ENCODE data around the gene HGD. TPM values are rescaled to one million over a fixed set of nuclear protein-coding genes. Genes with fewer than 3 reads are reported as not detected.

The HGD gene
- polyA plus RNA-seq, 1 of the 3 experiments (the other 2 are of a cell fraction): not detected

GRCh38 chr3:120641696-120642246 lies 40.3 kb downstream of the HGD start:
- ChIA-PET POLR2A (no interaction called here), CTCF (interaction anchor here (1.2 to 1.5 kb wide), 3 partner anchors 10 to 74 kb away, joined by 3 to 5 read pairs (median 4); no protein-coding TSS in a partner anchor)
- H3K9ac ChIP-seq: no peak overlapping the region

GRCh38 chr3:120640231-120640630 lies 41.8 kb downstream of the HGD start:
- 13% methylated on average over 1 of the region's 1 CpG for WGBS (ENCODE audit: low lambda C conversion rate)
- H3K9ac ChIP-seq: no peak overlapping the region
- no peaks in the 10 kb centered on the region for H3K9me3 ChIP-seq
- no peak for DNase-seq
- no peak overlapping the region for H2AFZ ChIP-seq (ENCODE audit: low read depth)
- H4K20me1 ChIP-seq (ENCODE audit: insufficient read depth): no peaks in the 10 kb centered on the region
- no peaks in the 10 kb centered on the region for H3K79me2 ChIP-seq (ENCODE audit: insufficient read depth)
- no peak overlapping the region for H3K4me3 ChIP-seq (ENCODE audit: low read depth in 2 of 2, low read length in 1 of 2)
- no peak overlapping the region for H3K27ac ChIP-seq (ENCODE audit: low read depth in 2 of 2, low read length in 1 of 2)
- no peaks in the 10 kb centered on the region for H3F3A ChIP-seq (replicated peaks; ENCODE audit: insufficient read depth)
- POLR2A ChIA-PET: no interaction called here
- no peak for TF ChIP-seq EP300 (IDR thresholded peaks at IDR 0.05; ENCODE audit: borderline replicate concordance in 1 of 2, low read depth in 1 of 2, low read length in 1 of 2)
- TF ChIP-seq MEF2A (IDR thresholded peaks at IDR 0.05; ENCODE audit: borderline replicate concordance, low read depth): no peak
- no peak for TF ChIP-seq JUND (IDR thresholded peaks at IDR 0.05)
- no peak for TF ChIP-seq REST (IDR thresholded peaks at IDR 0.05; ENCODE audit: low read depth, low read length)
- no peak for TF ChIP-seq RCOR1 (IDR thresholded peaks at IDR 0.05; ENCODE audit: low read length)
- no peak for TF ChIP-seq MXI1 (IDR thresholded peaks at IDR 0.05; ENCODE audit: low read depth, low read length)
- TF ChIP-seq GATA2 (CRISPR knock-in tag; IDR thresholded peaks at IDR 0.05): no peak
- TF ChIP-seq IRF3 (IDR thresholded peaks at IDR 0.05; ENCODE audit: low read depth, low read length): no peak
- no peak for TF ChIP-seq ZBTB33 (IDR thresholded peaks at IDR 0.05; ENCODE audit: borderline replicate concordance, low read depth)
- TF ChIP-seq MAX (IDR thresholded peaks at IDR 0.05; ENCODE audit: low read depth): no peak
- no peaks in the 10 kb centered on the region for H3K9me2 ChIP-seq
- H3K4me1 ChIP-seq (ENCODE audit: control insufficient read depth in 1 of 2, insufficient read depth in 2 of 2, low read depth in 1 of 2, low read length in 1 of 2): no peaks in the 10 kb centered on the region
- H3K27me3 ChIP-seq (ENCODE audit: insufficient read depth): no peaks in the 10 kb centered on the region
- no peaks in the 10 kb centered on the region for H3K36me3 ChIP-seq (replicated peaks in 1 of 2; ENCODE audit: control insufficient read depth in 1 of 2, insufficient read depth in 2 of 2, low read length in 1 of 2)
- H3K4me2 ChIP-seq: no peak overlapping the region
- CTCF ChIA-PET: no interaction called here

More at GRCh38 chr3:120641696-120642246, 40.3 kb downstream of the HGD start:
- WGBS (ENCODE audit: low lambda C conversion rate): 68% methylated on average over 2 of the region's 2 CpGs
- no peaks in the 10 kb centered on the region for H3K79me2 ChIP-seq (ENCODE audit: insufficient read depth)
- no peak overlapping the region for H3K27ac ChIP-seq (ENCODE audit: low read depth in 2 of 2, low read length in 1 of 2)
- H4K20me1 ChIP-seq (ENCODE audit: insufficient read depth): no peaks in the 10 kb centered on the region
- no peaks in the 10 kb centered on the region for H3K9me2 ChIP-seq
- no peaks in the 10 kb centered on the region for H3K36me3 ChIP-seq (replicated peaks in 1 of 2; ENCODE audit: control insufficient read depth in 1 of 2, insufficient read depth in 2 of 2, low read length in 1 of 2)
- H3K4me1 ChIP-seq (ENCODE audit: control insufficient read depth in 1 of 2, insufficient read depth in 2 of 2, low read depth in 1 of 2, low read length in 1 of 2): no peaks in the 10 kb centered on the region
- no peaks in the 10 kb centered on the region for H3F3A ChIP-seq (replicated peaks; ENCODE audit: insufficient read depth)
- H3K27me3 ChIP-seq (ENCODE audit: insufficient read depth): no peaks in the 10 kb centered on the region
- no peak overlapping the region for H2AFZ ChIP-seq (ENCODE audit: low read depth)
- H3K4me2 ChIP-seq: no peak overlapping the region
- TF ChIP-seq MAX (IDR thresholded peaks at IDR 0.05; ENCODE audit: low read depth): no peak
- no peak for TF ChIP-seq EZH2phosphoT487 (IDR thresholded peaks at IDR 0.05; ENCODE audit: borderline replicate concordance, low read depth)
- no peak for TF ChIP-seq FOXJ3 (CRISPR knock-in tag; IDR thresholded peaks at IDR 0.05)
- TF ChIP-seq NRF1 (IDR thresholded peaks at IDR 0.05; ENCODE audit: low read depth, low read length): no peak
- TF ChIP-seq TAF1 (IDR thresholded peaks at IDR 0.05; ENCODE audit: borderline replicate concordance, low read depth, low read length): no peak
- TF ChIP-seq EP300 (IDR thresholded peaks at IDR 0.05; ENCODE audit: borderline replicate concordance in 1 of 2, low read depth in 1 of 2, low read length in 1 of 2): no peak
- no peak for TF ChIP-seq SMC3 (IDR thresholded peaks at IDR 0.05; ENCODE audit: low read depth, low read length)
- TF ChIP-seq IRF3 (IDR thresholded peaks at IDR 0.05; ENCODE audit: low read depth, low read length): no peak
- DNase-seq: no peak
- no peaks in the 10 kb centered on the region for H3K9me3 ChIP-seq
- H3K4me3 ChIP-seq (ENCODE audit: low read depth in 2 of 2, low read length in 1 of 2): no peak overlapping the region

Measured in SK-N-SH (cell line).